ENCODE data around the gene NGB.
"Not testable (repeated sequence)": the region's sequence is repeated elsewhere in the genome, so short reads cannot be mapped to it uniquely, and the experiment has no call there.

GRCh38 chr14:77280921-77281320 is 9.9 kb upstream of the NGB start:
- TF ChIP-seq, protein P1, sequence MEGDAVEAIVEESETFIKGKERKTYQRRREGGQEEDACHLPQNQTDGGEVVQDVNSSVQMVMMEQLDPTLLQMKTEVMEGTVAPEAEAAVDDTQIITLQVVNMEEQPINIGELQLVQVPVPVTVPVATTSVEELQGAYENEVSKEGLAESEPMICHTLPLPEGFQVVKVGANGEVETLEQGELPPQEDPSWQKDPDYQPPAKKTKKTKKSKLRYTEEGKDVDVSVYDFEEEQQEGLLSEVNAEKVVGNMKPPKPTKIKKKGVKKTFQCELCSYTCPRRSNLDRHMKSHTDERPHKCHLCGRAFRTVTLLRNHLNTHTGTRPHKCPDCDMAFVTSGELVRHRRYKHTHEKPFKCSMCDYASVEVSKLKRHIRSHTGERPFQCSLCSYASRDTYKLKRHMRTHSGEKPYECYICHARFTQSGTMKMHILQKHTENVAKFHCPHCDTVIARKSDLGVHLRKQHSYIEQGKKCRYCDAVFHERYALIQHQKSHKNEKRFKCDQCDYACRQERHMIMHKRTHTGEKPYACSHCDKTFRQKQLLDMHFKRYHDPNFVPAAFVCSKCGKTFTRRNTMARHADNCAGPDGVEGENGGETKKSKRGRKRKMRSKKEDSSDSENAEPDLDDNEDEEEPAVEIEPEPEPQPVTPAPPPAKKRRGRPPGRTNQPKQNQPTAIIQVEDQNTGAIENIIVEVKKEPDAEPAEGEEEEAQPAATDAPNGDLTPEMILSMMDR (IDR thresholded peaks at IDR 0.05) = not testable (repeated sequence)
- TF ChIP-seq EZH2 (IDR thresholded peaks at IDR 0.05; ENCODE audit: borderline replicate concordance, insufficient read depth, low read depth, low read length, poor library complexity, severe bottlenecking) = not testable (repeated sequence)

Measured in B cell (primary cell).